IMR-90 (cell line): ENCODE measurements around the gene SDK1. TPM values are rescaled to one million over a fixed set of nuclear protein-coding genes. Genes with fewer than 3 reads are reported as not detected.

Experiments used
- ATAC-seq: fragments of 200-7000 bp; cut with Tn5 transposase; 2 replicates; pipeline ENCODE4 v1.9.1; 2020; ENCODE audit warnings: low read depth, mild to moderate bottlenecking, moderate library complexity
- BruUV-seq: library from RNA; stranded (reverse); fragments of 400-500 nt; replicated peaks from 2 replicates; lab custom pipeline; 2021; lab: Mats Ljungman, UMichigan
- CTCF ChIA-PET: fragments of 300-600 bp; formaldehyde crosslinking; extraction: SDS; loops from one replicate; lab custom pipeline; 2021; ENCODE audit warnings: antibody characterized with exemption; lab: Yijun Ruan, JAX
- POLR2A ChIA-PET: fragments of 300-600 bp; sonication (Branson Sonifier 250); formaldehyde crosslinking; loops from one replicate; lab custom pipeline; 2022; ENCODE audit warnings: antibody characterized with exemption; ENCODE audit not compliant: unreplicated experiment; lab: Charles Lee
- DNase-seq: peaks from one replicate; pipeline ENCODE4 v3.0.0; 2013
- H2AFZ ChIP-seq: replicated peaks from 2 replicates; pipeline ENCODE3; 2013; ENCODE audit warnings: low read length, mild to moderate bottlenecking; ENCODE audit not compliant: poor library complexity
- H2AK5ac ChIP-seq: 2 replicates; pipeline ENCODE4 v1.6.1; 2013; ENCODE audit warnings: low read depth, low read length, inconsistent platforms
- H2AK9ac ChIP-seq: replicated peaks from 2 replicates; pipeline ENCODE3; 2013; ENCODE audit warnings: mild to moderate bottlenecking, low read depth, low read length, moderate library complexity; ENCODE audit not compliant: poor library complexity
- H2BK120ac ChIP-seq: 2 replicates; pipeline ENCODE4 v1.6.1; 2013; ENCODE audit warnings: low read depth, low read length, inconsistent platforms
- H2BK15ac ChIP-seq: 3 replicates; pipeline ENCODE4 v1.6.1; 2013; ENCODE audit warnings: low read depth, low read length, inconsistent platforms
- H2BK20ac ChIP-seq: 2 replicates; pipeline ENCODE4 v1.6.1; 2013; ENCODE audit warnings: low read depth, mild to moderate bottlenecking, inconsistent platforms, low read length, moderate library complexity
- H2BK5ac ChIP-seq: 2 replicates; pipeline ENCODE4 v1.6.1; 2013; ENCODE audit warnings: mild to moderate bottlenecking, low read depth, low read length, inconsistent platforms; ENCODE audit not compliant: poor library complexity, severe bottlenecking
- H3K14ac ChIP-seq: replicated peaks from 2 replicates; pipeline ENCODE4 v1.6.1; 2013; ENCODE audit warnings: low read depth, low read length, inconsistent platforms
- H3K18ac ChIP-seq: 2 replicates; pipeline ENCODE4 v1.6.1; 2013; ENCODE audit warnings: low read depth, low read length, control low read depth
- H3K23ac ChIP-seq: 2 replicates; pipeline ENCODE4 v1.6.1; 2013; ENCODE audit warnings: low read depth, low read length, inconsistent platforms
- H3K27ac ChIP-seq: 2 replicates; pipeline ENCODE4 v1.5.1; 2013; ENCODE audit warnings: mild to moderate bottlenecking, control low read depth, low read length; ENCODE audit not compliant: insufficient read depth
- H3K27me3 ChIP-seq: 2 replicates; pipeline ENCODE4 v1.6.1; 2013; ENCODE audit warnings: low read length; ENCODE audit not compliant: control insufficient read depth, insufficient read depth
- H3K36me3 ChIP-seq: 2 replicates; pipeline ENCODE4 v1.6.1; 2013; ENCODE audit warnings: low read length, mixed read lengths; ENCODE audit not compliant: control insufficient read depth, insufficient read depth
- H3K4ac ChIP-seq: 2 replicates; pipeline ENCODE4 v1.6.1; 2013; ENCODE audit warnings: low read depth, low read length, inconsistent platforms
- H3K4me1 ChIP-seq: 2 replicates; pipeline ENCODE4 v1.6.1; 2013; ENCODE audit warnings: low read length, mixed read lengths; ENCODE audit not compliant: control insufficient read depth, insufficient read depth
- H3K4me2 ChIP-seq: 2 replicates; pipeline ENCODE4 v1.6.1; 2013; ENCODE audit warnings: low read depth, mild to moderate bottlenecking, control low read depth, low read length, moderate library complexity
- H3K4me3 ChIP-seq: 2 replicates; pipeline ENCODE4 v1.5.1; 2013; ENCODE audit warnings: low read depth, mild to moderate bottlenecking, control low read depth, low read length, moderate library complexity; ENCODE audit not compliant: insufficient read depth
- H3K56ac ChIP-seq: 2 replicates; pipeline ENCODE4 v1.6.1; 2013; ENCODE audit warnings: low read length, inconsistent platforms; ENCODE audit not compliant: insufficient read depth; ENCODE audit errors: extremely low read depth
- H3K79me1 ChIP-seq, 2 experiments: 2 replicates each; pipeline ENCODE4 v1.6.1; 2013; ENCODE audit warnings: low read length in 2 of 2, inconsistent platforms in 1 of 2, low read depth in 1 of 2
- H3K9ac ChIP-seq: 2 replicates; pipeline ENCODE4 v1.6.1; 2013; ENCODE audit warnings: low read depth, low read length, control low read depth
- H3K9me1 ChIP-seq: 2 replicates; pipeline ENCODE4 v1.6.1; 2013; ENCODE audit warnings: low read length, inconsistent platforms; ENCODE audit not compliant: insufficient read depth
- H3K9me3 ChIP-seq: 2 replicates; pipeline ENCODE4 v1.6.1; 2013; ENCODE audit warnings: low read length; ENCODE audit not compliant: control insufficient read depth, insufficient read depth
- H4K20me1 ChIP-seq: 2 replicates; pipeline ENCODE4 v1.6.1; 2013; ENCODE audit warnings: low read length, inconsistent platforms; ENCODE audit not compliant: insufficient read depth
- H4K5ac ChIP-seq: 2 replicates; pipeline ENCODE4 v1.6.1; 2013; ENCODE audit warnings: mild to moderate bottlenecking, low read depth, low read length, control low read depth
- H4K8ac ChIP-seq, 2 experiments: 2 replicates each; pipeline ENCODE4 v1.6.1; 2013; ENCODE audit warnings: low read depth in 2 of 2, low read length in 2 of 2, control low read depth in 1 of 2, inconsistent platforms in 1 of 2
- H4K91ac ChIP-seq: 2 replicates; pipeline ENCODE4 v1.6.1; 2013; ENCODE audit warnings: low read depth, low read length, inconsistent platforms; ENCODE audit not compliant: insufficient read depth
- BHLHE40 ChIP-seq: fragments of 150-350 bp; IDR thresholded peaks from 2 replicates; pipeline ENCODE4 v1.6.1; 2016; ENCODE audit warnings: mild to moderate bottlenecking, low read depth, low read length
- CEBPB ChIP-seq: IDR thresholded peaks from 2 replicates; pipeline ENCODE4 v1.6.1; 2012; ENCODE audit warnings: low read depth, low read length, improper control_type of control experiment
- CHD1 ChIP-seq: IDR thresholded peaks from 2 replicates; pipeline ENCODE4 v1.6.1; 2012; ENCODE audit warnings: low read depth, low read length, improper control_type of control experiment
- CTCF ChIP-seq: conservative IDR thresholded peaks from 2 replicates; pipeline ENCODE4 v1.5.1; 2012; ENCODE audit warnings: mild to moderate bottlenecking, low read depth, low read length, improper control_type of control experiment
- ELK1 ChIP-seq: fragments of 150-350 bp; IDR thresholded peaks from 2 replicates; pipeline ENCODE4 v1.6.1; 2016; ENCODE audit warnings: low read depth, mild to moderate bottlenecking, low read length, moderate library complexity, borderline replicate concordance
- FOS ChIP-seq: fragments of 150-350 bp; IDR thresholded peaks from 2 replicates; pipeline ENCODE4 v1.6.1; 2016; ENCODE audit warnings: low read depth, low read length
- MAFK ChIP-seq: IDR thresholded peaks from 2 replicates; pipeline ENCODE4 v1.6.1; 2012; ENCODE audit warnings: low read depth, low read length, improper control_type of control experiment
- NFE2L2 ChIP-seq: fragments of 150-350 bp; IDR thresholded peaks from 2 replicates; pipeline ENCODE4 v1.6.1; 2016; ENCODE audit warnings: low read depth, mild to moderate bottlenecking, low read length
- POLR2A ChIP-seq: IDR thresholded peaks from 2 replicates; pipeline ENCODE4 v1.6.1; 2012; ENCODE audit warnings: mild to moderate bottlenecking, low read depth, low read length
- RAD21 ChIP-seq: IDR thresholded peaks from 2 replicates; pipeline ENCODE4 v1.6.1; 2012; ENCODE audit warnings: low read length, improper control_type of control experiment
- RCOR1 ChIP-seq: IDR thresholded peaks from 2 replicates; pipeline ENCODE4 v1.6.1; 2012; ENCODE audit warnings: mild to moderate bottlenecking, low read length, improper control_type of control experiment; ENCODE audit not compliant: insufficient replicate concordance
- RFX5 ChIP-seq: IDR thresholded peaks from 2 replicates; pipeline ENCODE4 v1.8.0; 2012; ENCODE audit warnings: low read depth, mild to moderate bottlenecking, low read length, moderate library complexity
- SMC3 ChIP-seq: fragments of 150-350 bp; IDR thresholded peaks from 2 replicates; pipeline ENCODE4 v1.6.1; 2016; ENCODE audit warnings: low read depth, mild to moderate bottlenecking, antibody characterized with exemption, low read length, moderate library complexity
- WGBS, 2 experiments: methylation state at CpG; one replicate each; pipeline versions ENCODE4 v1.1.5 to v1.1.7; 2013; ENCODE audit warnings: missing lambda C conversion rate in 2 of 2; ENCODE audit not compliant: insufficient read length in 1 of 2; ENCODE audit errors: extremely low coverage in 2 of 2; 5-methylcytosine and 5-hydroxymethylcytosine counted together
- dilution Hi-C: fragments of 300-500 bp; cut with HindIII; formaldehyde crosslinking; loops from one replicate; pipeline ENCODE4 v1.14.3; 2018; ENCODE audit warnings: low sequenced_read_pairs; ENCODE audit not compliant: unreplicated experiment
- in situ Hi-C: fragments of 300-500 bp; cut with MboI; formaldehyde crosslinking; loops from 3 replicates; pipeline ENCODE4 v1.14.3; 2019; ENCODE audit warnings: low sequenced_read_pairs, inconsistent platforms, mixed read lengths
- intact Hi-C: fragments of 100-400 bp; cut with micrococcal nuclease; formaldehyde crosslinking; loops from 2 replicates; pipeline ENCODE4 v1.10.0; 2022
- polyA plus RNA-seq, 3 experiments: library from polyadenylated mRNA; depleted of rRNA; stranded (reverse); fragments of >200 nt; gene quantifications; 2 replicates each; pipeline ENCODE4 v1.2.3, GENCODE V29; 2012; ENCODE audit warnings: low replicate concordance in 1 of 3
- total RNA-seq: library from RNA; depleted of rRNA; stranded (reverse); fragments of >200 nt; gene quantifications from 2 replicates; pipeline ENCODE4 v1.2.3, GENCODE V29; 2012

The SDK1 gene
- total and polyA plus RNA-seq, 2 of the 4 experiments (the other 2 are of a cell fraction), result 1.5 to 1.6 TPM

GRCh38 chr7:4236389-4236788 lies 935.3 kb downstream of the SDK1 start:
- Histone ChIP-seq H3K79me1 (no peaks in the 10 kb centered on the region), H3K4me1 (no peaks in the 10 kb centered on the region), H2BK15ac (no peak overlapping the region), H3K4me3 (no peak overlapping the region), H2AFZ (no peak overlapping the region), H2BK120ac (no peak overlapping the region), H2AK9ac (no peak overlapping the region), H3K9me1 (no peaks in the 10 kb centered on the region), H2BK20ac (no peak overlapping the region), H3K9ac (no peak overlapping the region), H2BK5ac (no peak overlapping the region), H4K20me1 (no peaks in the 10 kb centered on the region), H3K36me3 (no peaks in the 10 kb centered on the region), H3K27ac (no peak overlapping the region), H4K91ac (no peak overlapping the region), H3K23ac (no peak overlapping the region), H3K14ac (no peak overlapping the region), H3K27me3 (no peaks in the 10 kb centered on the region), H3K18ac (no peak overlapping the region), H3K56ac (no peak overlapping the region), H3K9me3 (peaks cover 4% of the 10 kb centered on the region; the same call in 1 of the 2 replicates), H4K8ac (no peak overlapping the region), H4K5ac (no peak overlapping the region), H3K4ac (no peak overlapping the region), H3K4me2 (no peak overlapping the region), H2AK5ac (no peak overlapping the region)
- DNase-seq (no peak), ATAC-seq (no peak)
- intact Hi-C loops (no loop called here), dilution Hi-C loops (no loop called here), in situ Hi-C loops (no loop called here)
- no TSS peak for BruUV-seq
- 100% methylated on average over 3 of the region's 12 CpGs; no CpG with 5 or more reads in 1 of the 2 experiments for WGBS, 2 experiments
- TF ChIP-seq ELK1 (no peak), FOS (no peak), CTCF (no peak), SMC3 (no peak), MAFK (no peak), POLR2A (no peak), CEBPB (no peak), RCOR1 (no peak), NFE2L2 (no peak), CHD1 (no peak), BHLHE40 (no peak), RFX5 (no peak), RAD21 (no peak)
- ChIA-PET CTCF (no interaction called here), POLR2A (no interaction called here)
